Naive thymus-derived CD4-positive, alpha-beta T cell (primary cell): ENCODE measurements around the gene ELMO1. TPM values are rescaled to one million over a fixed set of nuclear protein-coding genes. Genes with fewer than 3 reads are reported as not detected.
A peak's percentile ranks its signal among the peaks of the same experiment; 100 is the strongest.

Experiments
- ATAC-seq: fragments of 150-1000 bp; cut with Tn5 transposase; 2 replicates; pipeline ENCODE4 v1.10.0; 2021; ENCODE audit warnings: mild to moderate bottlenecking, moderate library complexity
- CTCF ChIA-PET: fragments of 350-600 bp; sonication (Branson Sonifier 250); formaldehyde crosslinking; loops from one replicate; lab custom pipeline; 2021; ENCODE audit warnings: antibody characterized with exemption; lab: Charles Lee
- POLR2A ChIA-PET: fragments of 350-600 bp; sonication (Branson Sonifier 250); formaldehyde crosslinking; loops from one replicate; lab custom pipeline; 2021; ENCODE audit warnings: antibody characterized with exemption, inconsistent platforms; lab: Charles Lee
- DNase-seq, 9 donors: peaks; one replicate each; pipeline versions ENCODE4 v3.0.0 to v3.0.0-alpha.2; 2020 to 2022; ENCODE audit warnings: mixed read lengths in 1 of 9
- H3K27ac ChIP-seq: one replicate; pipeline ENCODE4 v1.7.0; 2013; ENCODE audit warnings: mild to moderate bottlenecking, low read depth, low read length, moderate library complexity
- H3K27me3 ChIP-seq, 2 donors: one replicate each; pipeline ENCODE4 v1.7.0; 2013; ENCODE audit warnings: low read length in 2 of 2, mild to moderate bottlenecking in 2 of 2, moderate library complexity in 2 of 2; ENCODE audit not compliant: control insufficient read depth in 2 of 2, insufficient read depth in 2 of 2
- H3K36me3 ChIP-seq, 3 experiments: 1 replicate in 2 of 3; 2 replicates in 1 of 3; pipeline ENCODE4 v1.7.0; 2013; ENCODE audit warnings: low read length in 3 of 3, mild to moderate bottlenecking in 3 of 3, moderate library complexity in 1 of 3; ENCODE audit not compliant: insufficient read depth in 3 of 3, control insufficient read depth in 2 of 3
- H3K4me1 ChIP-seq, 2 donors: one replicate each; pipeline ENCODE4 v1.7.0; 2013; ENCODE audit warnings: low read length in 2 of 2, mild to moderate bottlenecking in 2 of 2, moderate library complexity in 1 of 2; ENCODE audit not compliant: control insufficient read depth in 2 of 2, insufficient read depth in 2 of 2
- H3K4me3 ChIP-seq: 2 replicates; pipeline ENCODE4 v1.7.0; 2013; ENCODE audit warnings: mild to moderate bottlenecking, low read length
- H3K9me3 ChIP-seq, 3 experiments: 1 replicate in 2 of 3; 2 replicates in 1 of 3; pipeline ENCODE4 v1.7.0; 2013; ENCODE audit warnings: low read length in 3 of 3; ENCODE audit not compliant: control insufficient read depth in 2 of 3
- H3K27ac Mint-ChIP-seq, 9 donors: one replicate each; pipeline ENCODE4 v1.8.0; 2020 to 2022; ENCODE audit warnings: mixed read lengths in 9 of 9, mild to moderate bottlenecking in 8 of 9, moderate library complexity in 5 of 9, inconsistent platforms in 2 of 9
- H3K27me3 Mint-ChIP-seq, 5 donors: one replicate each; pipeline ENCODE4 v1.8.0; 2021 to 2022; ENCODE audit warnings: mixed read lengths in 5 of 5, mild to moderate bottlenecking in 1 of 5
- H3K36me3 Mint-ChIP-seq, 5 donors: one replicate each; pipeline ENCODE4 v1.8.0; 2020 to 2022; ENCODE audit warnings: mixed read lengths in 5 of 5, mild to moderate bottlenecking in 3 of 5, inconsistent platforms in 1 of 5
- H3K4me1 Mint-ChIP-seq, 7 donors: one replicate each; pipeline ENCODE4 v1.8.0; 2020 to 2022; ENCODE audit warnings: mixed read lengths in 7 of 7, mild to moderate bottlenecking in 3 of 7, inconsistent platforms in 1 of 7
- H3K4me3 Mint-ChIP-seq, 10 donors: one replicate each; pipeline ENCODE4 v1.8.0; 2020 to 2022; ENCODE audit warnings: mild to moderate bottlenecking in 10 of 10, mixed read lengths in 10 of 10, moderate library complexity in 6 of 10, inconsistent platforms in 2 of 10
- H3K9me3 Mint-ChIP-seq, 11 donors: one replicate each; pipeline ENCODE4 v1.8.0; 2020 to 2022; ENCODE audit warnings: mixed read lengths in 11 of 11, mild to moderate bottlenecking in 4 of 11, inconsistent platforms in 1 of 11, moderate library complexity in 1 of 11
- intact Hi-C, 2 donors: fragments of 100-400 bp; cut with micrococcal nuclease; formaldehyde crosslinking; loops; one replicate each; pipeline ENCODE4 v1.15.1; 2023
- polyA plus RNA-seq, 2 donors: library from polyadenylated mRNA; unstranded; fragments of 300-500 nt; fragmentation: Illumina TruSeq; gene quantifications; one replicate each; pipeline ENCODE4 v1.2.3, GENCODE V29; 2021
- total RNA-seq, 6 experiments: library from RNA in 5 of 6; stranded (reverse) in 5 of 6; gene quantifications; 1 replicate in 5 of 6; 2 replicates in 1 of 6; pipeline ENCODE4 v1.2.3 and lab custom pipeline; 2021 to 2026

ELMO1 gene
- total and polyA plus RNA-seq, 7 experiments from 2014 or later: 63.6 to 160 (median 124) TPM

DNA sequence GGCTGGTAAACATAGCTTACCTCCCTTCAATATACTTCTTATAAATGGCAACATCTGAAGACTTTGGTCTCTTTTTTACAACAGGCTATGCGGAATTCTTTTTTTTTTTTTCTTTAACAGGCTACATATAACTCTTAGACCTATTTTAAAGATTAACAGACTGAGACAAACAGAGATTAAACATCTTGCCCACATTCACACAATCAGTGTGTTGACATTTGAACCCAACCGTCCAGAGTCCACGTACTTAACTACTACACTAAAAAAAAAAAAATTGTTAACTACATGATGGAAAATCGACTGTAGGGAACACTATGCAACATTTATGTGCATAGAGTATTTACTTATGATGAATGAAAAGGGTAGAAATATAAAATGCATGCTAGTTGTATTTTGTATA lies 298.5 kb downstream of the ELMO1 start:
- Mint-ChIP-seq H3K9me3 (peaks cover 0 to 8% (median 0%) of the 10 kb centered on the region in 11 donors), H3K27ac (peak overlapping the region in 3 of 9 donors; percentile 10 to 74 (median 33)), H3K27me3 (no peaks in the 10 kb centered on the region), H3K36me3 (peaks cover 21 to 85% (median 55%) of the 10 kb centered on the region in 5 donors), H3K4me3 (no peak overlapping the region), H3K4me1 (peaks cover 5 to 28% (median 14%) of the 10 kb centered on the region in 7 donors)
- ChIA-PET CTCF (no interaction called here), POLR2A (no interaction called here)
- ATAC-seq (no peak), DNase-seq (no peak)
- intact Hi-C loops: no loop called here
- Histone ChIP-seq H3K27me3 (no peaks in the 10 kb centered on the region), H3K4me1 (no peaks in the 10 kb centered on the region), H3K36me3 (peaks cover 0 to 31% (median 0%) of the 10 kb centered on the region in 3 experiments), H3K4me3 (no peak overlapping the region), H3K9me3 (no peaks in the 10 kb centered on the region), H3K27ac (no peak overlapping the region)

DNA sequence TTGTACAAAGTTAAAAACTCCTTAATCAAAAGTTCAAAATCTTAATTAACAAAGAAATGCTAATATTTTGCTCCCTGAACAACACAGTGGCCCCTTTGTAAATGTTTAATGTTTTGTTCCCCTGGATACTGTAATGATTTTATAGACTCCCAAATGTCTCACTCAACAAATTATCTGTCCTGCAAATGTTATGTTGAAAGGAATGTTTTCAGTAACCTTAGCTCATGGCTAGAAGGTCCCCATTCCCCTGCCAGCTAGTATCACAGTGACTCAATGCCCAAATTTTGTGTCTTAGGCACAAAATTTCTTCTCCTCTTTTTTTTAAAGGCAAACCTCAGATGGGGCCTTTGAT lies 298.9 kb downstream of the ELMO1 start:
- H3K36me3 ChIP-seq: peaks cover 0 to 31% (median 0%) of the 10 kb centered on the region in 3 experiments
- Mint-ChIP-seq H3K4me1 (peaks cover 5 to 27% (median 10%) of the 10 kb centered on the region in 7 donors), H3K27ac (peak overlapping the region in 3 of 9 donors; percentile 10 to 74 (median 33)), H3K4me3 (no peak overlapping the region), H3K9me3 (peaks cover 0 to 5% (median 0%) of the 10 kb centered on the region in 11 donors), H3K36me3 (peaks cover 18 to 81% (median 53%) of the 10 kb centered on the region in 5 donors), H3K27me3 (no peaks in the 10 kb centered on the region)
- DNase-seq (no peak), ATAC-seq (no peak)
- H3K27ac ChIP-seq: no peak overlapping the region
- intact Hi-C loops: no loop called here
- CTCF ChIA-PET: no interaction called here
- no peak overlapping the region for H3K4me3 ChIP-seq
- POLR2A ChIA-PET: no interaction called here
- H3K4me1 ChIP-seq: no peaks in the 10 kb centered on the region
- H3K27me3 ChIP-seq: no peaks in the 10 kb centered on the region
- H3K9me3 ChIP-seq: no peaks in the 10 kb centered on the region

DNA sequence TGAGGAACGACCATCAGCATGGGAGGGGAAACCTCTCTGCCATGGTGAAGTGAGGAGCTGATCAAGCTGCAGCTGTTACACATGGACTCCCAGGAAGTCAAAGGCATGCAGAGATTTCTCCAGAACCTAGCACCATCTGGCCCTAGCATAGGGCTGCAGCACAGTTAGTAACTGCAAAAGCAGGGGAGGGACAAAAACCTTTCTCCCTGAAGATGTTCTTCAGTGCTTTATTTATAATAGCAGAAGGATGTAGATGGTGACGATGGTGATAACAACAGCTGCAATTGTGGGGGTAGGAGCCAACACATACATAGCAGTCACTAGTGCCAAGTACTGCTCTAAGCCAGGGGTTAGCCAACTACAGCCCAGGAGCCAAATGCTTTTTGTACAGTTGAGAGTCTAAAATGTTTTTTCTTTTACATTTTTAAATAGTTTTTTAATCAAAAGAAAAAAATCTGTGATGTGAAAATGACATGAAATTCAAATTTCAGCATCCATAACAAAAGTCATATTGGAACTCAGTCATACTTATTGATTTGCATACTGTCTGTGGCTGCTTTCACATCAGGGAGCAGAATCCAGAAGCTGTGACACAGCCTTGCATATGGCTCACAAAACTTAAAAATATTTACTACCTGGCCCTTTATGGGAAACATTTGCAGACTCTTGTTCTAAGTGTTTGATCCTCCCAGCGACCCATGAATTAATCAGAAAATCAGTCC lies 299.5 kb downstream of the ELMO1 start:
- H3K27ac Mint-ChIP-seq: peak overlapping the region in 3 of 9 donors; percentile 2 to 74 (median 38)
- no peaks in the 10 kb centered on the region for H3K27me3 Mint-ChIP-seq
- DNase-seq (no peak), ATAC-seq (no peak)
- no peak overlapping the region for H3K27ac ChIP-seq
- no peaks in the 10 kb centered on the region for H3K4me1 ChIP-seq
- no peak overlapping the region for H3K4me3 Mint-ChIP-seq
- peaks cover under 1 to 25% (median 6%) of the 10 kb centered on the region in 7 donors for H3K4me1 Mint-ChIP-seq
- H3K9me3 ChIP-seq: no peaks in the 10 kb centered on the region
- H3K36me3 Mint-ChIP-seq: peaks cover 17 to 81% (median 53%) of the 10 kb centered on the region in 5 donors
- H3K4me3 ChIP-seq: no peak overlapping the region
- intact Hi-C loops: no loop called here
- H3K27me3 ChIP-seq: no peaks in the 10 kb centered on the region
- peaks cover 0 to 5% (median 0%) of the 10 kb centered on the region in 11 donors for H3K9me3 Mint-ChIP-seq
- peaks cover 0 to 31% (median 0%) of the 10 kb centered on the region in 3 experiments for H3K36me3 ChIP-seq
- POLR2A ChIA-PET: no interaction called here
- CTCF ChIA-PET: no interaction called here

DNA sequence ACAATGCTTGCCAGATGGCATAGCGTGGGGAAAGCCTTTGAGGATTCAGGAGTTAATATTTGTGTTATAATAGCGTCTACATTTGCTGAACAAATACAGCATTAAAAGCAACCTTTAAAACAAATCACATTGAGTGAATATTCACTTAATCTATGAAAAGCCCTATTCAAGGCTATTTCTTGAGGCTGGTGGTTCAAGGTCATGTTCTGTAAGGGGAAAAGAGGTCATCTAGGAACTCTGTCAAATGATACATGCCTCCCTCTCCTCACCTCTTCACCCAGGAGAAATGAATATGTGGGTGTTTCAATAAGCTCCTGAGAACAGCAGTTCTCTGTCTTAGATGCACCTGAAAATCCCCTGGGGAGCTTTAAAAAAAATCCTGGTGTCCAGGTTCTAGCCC lies 303.0 kb downstream of the ELMO1 start:
- peaks cover 21 to 81% (median 67%) of the 10 kb centered on the region in 5 donors for H3K36me3 Mint-ChIP-seq
- intact Hi-C loops: no loop called here
- H3K4me1 Mint-ChIP-seq: peaks cover 0 to 37% (median 8%) of the 10 kb centered on the region in 7 donors
- ChIA-PET CTCF (interaction anchor here (0.7 kb wide), 1 partner anchor 239 kb away, joined by 3 read pairs; no protein-coding TSS in a partner anchor), POLR2A (no interaction called here)
- H3K27me3 ChIP-seq: no peaks in the 10 kb centered on the region
- no peak overlapping the region for H3K27ac Mint-ChIP-seq
- peaks cover 0 to 6% (median 0%) of the 10 kb centered on the region in 3 experiments for H3K9me3 ChIP-seq
- H3K36me3 ChIP-seq: peaks cover 0 to 16% (median 0%) of the 10 kb centered on the region in 3 experiments
- H3K27me3 Mint-ChIP-seq: no peaks in the 10 kb centered on the region
- DNase-seq: no peak
- no peaks in the 10 kb centered on the region for H3K4me1 ChIP-seq
- H3K27ac ChIP-seq: no peak overlapping the region
- no peak for ATAC-seq
- H3K4me3 Mint-ChIP-seq: no peak overlapping the region
- H3K9me3 Mint-ChIP-seq: peaks cover 4 to 25% (median 16%) of the 10 kb centered on the region in 11 donors
- no peak overlapping the region for H3K4me3 ChIP-seq

DNA sequence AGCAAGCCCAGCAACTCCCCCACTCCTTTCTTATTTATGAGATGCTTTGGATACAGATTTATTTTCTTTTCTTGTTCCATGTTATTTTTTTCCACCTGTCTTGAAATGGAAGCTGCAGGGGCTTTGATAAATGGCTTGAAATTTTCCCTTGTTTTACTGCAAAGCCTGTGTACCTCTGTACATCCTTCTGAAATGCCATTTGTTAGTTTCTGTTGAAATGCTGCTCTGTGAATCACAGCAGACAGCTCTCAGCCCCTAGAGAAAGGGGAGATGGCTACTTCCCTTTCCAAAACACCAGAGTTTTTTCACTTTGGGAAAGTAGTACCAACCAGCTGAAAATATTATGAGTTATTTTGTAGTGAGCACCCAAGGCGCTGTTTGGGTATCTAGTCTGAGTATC lies 304.2 kb downstream of the ELMO1 start:
- intact Hi-C loops: no loop called here
- ATAC-seq (no peak), DNase-seq (no peak)
- Mint-ChIP-seq H3K27me3 (no peaks in the 10 kb centered on the region), H3K27ac (peak overlapping the region in 1 of 9 donors; percentile 56), H3K4me1 (peaks cover 0 to 27% (median 8%) of the 10 kb centered on the region in 7 donors), H3K4me3 (no peak overlapping the region), H3K36me3 (peaks cover 26 to 81% (median 67%) of the 10 kb centered on the region in 5 donors), H3K9me3 (peaks cover 10 to 37% (median 27%) of the 10 kb centered on the region in 11 donors)
- Histone ChIP-seq H3K4me1 (no peaks in the 10 kb centered on the region), H3K4me3 (no peak overlapping the region), H3K27ac (no peak overlapping the region), H3K36me3 (peaks cover 0 to 16% (median 0%) of the 10 kb centered on the region in 3 experiments), H3K27me3 (no peaks in the 10 kb centered on the region), H3K9me3 (peaks cover 0 to 10% (median 0%) of the 10 kb centered on the region in 3 experiments)
- ChIA-PET CTCF (no interaction called here), POLR2A (no interaction called here)

DNA sequence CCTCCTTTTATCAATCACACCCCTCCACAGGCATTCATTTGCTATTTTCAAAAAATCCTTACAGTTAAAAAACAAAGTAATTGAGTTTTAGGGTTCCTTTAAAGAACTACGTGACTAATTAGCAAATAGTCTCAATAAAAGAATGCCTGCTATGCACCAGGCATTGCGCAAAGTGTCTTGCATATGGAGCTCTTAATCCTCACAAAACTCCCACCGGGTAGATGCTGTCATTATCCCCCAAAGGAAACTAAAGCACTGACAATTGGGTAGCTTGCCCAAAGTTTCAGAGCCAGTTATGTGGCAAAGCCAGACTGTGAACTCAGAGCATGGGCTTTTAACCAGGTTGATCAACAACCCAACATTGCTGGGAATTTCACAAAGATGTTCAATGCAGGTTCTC lies 305.7 kb downstream of the ELMO1 start:
- DNase-seq (no peak), ATAC-seq (no peak)
- intact Hi-C loops: loop anchor here in 1 of 2 donors (1.0 kb wide), 1 partner anchor 43 kb away; no protein-coding TSS in a partner anchor
- Mint-ChIP-seq H3K27ac (no peak overlapping the region), H3K36me3 (peaks cover 30 to 85% (median 75%) of the 10 kb centered on the region in 5 donors), H3K27me3 (no peaks in the 10 kb centered on the region), H3K9me3 (peaks cover 14 to 51% (median 30%) of the 10 kb centered on the region in 11 donors), H3K4me1 (peaks cover 0 to 30% (median 15%) of the 10 kb centered on the region in 7 donors), H3K4me3 (no peak overlapping the region)
- Histone ChIP-seq H3K9me3 (peaks cover 0 to 10% (median 0%) of the 10 kb centered on the region in 3 experiments), H3K27me3 (no peaks in the 10 kb centered on the region), H3K36me3 (peaks cover 0 to 14% (median 0%) of the 10 kb centered on the region in 3 experiments), H3K4me1 (no peaks in the 10 kb centered on the region), H3K27ac (no peak overlapping the region), H3K4me3 (no peak overlapping the region)
- ChIA-PET POLR2A (no interaction called here), CTCF (no interaction called here)
